Stimulated activated CD8-positive, alpha-beta memory T cell treated with anti-CD3 and anti-CD28 coated beads, Interleukin-15, amount 100 ng/mL, for 24 hours (primary cell): ENCODE results near the gene BARHL2.

Experiments
- DNase-seq: peaks from one replicate; pipeline ENCODE4 v3.0.0-alpha.2; 2020; ENCODE audit warnings: low read depth

BARHL2 gene

DNA sequence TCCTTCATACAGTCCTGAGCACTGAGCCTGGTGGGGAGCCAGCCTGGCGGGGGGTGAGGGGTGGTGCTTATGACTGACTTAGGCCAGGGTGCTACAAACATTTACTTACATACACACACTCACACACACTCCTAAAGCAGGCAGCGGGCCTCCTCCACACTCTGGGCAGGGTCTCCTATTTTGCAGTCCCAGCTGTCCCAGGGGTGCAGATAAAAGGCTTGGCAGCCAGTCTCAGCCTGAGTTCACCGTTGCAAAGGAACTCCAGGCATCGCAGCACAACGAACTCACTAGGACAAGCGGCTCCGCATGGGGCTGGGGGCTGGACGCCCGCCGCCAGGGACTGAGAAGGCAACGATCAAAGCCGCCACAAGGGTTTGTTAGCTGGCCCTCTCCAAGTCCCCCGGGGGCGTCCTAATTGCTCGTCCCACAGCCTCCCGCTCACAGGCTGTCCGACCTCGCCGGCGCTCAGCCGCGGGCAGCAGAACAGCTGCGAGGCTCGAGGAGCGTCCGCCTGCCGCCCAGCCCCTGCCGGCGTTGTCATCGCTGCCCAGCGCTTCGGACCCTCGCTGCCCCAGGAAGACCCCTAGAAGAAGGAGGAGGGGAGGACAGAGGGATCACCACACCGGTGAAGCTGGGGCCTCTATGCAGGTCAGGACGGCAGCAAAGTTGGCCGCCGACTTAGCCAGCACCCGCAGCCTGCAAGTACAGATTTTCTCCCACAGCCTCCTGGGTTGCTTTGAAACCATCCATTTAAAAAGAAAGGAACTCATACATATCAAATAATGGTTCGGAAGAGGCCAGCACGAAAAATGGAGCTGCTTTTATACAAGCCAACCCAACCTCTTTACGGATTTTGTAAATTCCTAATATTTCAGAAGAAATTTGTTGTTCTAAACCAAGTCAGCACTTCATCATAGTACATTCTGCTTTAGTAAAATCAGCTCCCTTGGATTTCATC lies 6.2 kb downstream of the BARHL2 start:
- no peak for DNase-seq

DNA sequence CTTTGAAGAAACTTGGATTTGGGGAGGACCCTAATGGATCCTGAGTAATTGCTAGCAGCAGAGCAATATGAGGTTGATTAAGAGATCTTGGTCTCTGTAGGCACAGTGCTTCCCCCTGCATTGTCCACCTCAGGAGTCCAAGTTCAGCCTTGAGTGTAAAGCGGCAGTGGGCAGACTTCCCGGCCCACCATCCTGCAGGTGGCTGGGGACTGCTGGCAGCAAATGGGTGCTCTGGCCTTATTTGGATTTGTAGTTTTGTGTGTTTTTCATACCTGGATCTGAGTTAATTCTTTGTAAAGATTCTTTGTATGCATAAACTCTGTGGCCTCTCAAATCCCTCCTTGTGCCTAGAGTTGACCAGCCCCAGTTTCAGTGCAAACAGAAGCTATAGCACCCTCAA lies 7.6 kb downstream of the BARHL2 start:
- DNase-seq = no peak

DNA sequence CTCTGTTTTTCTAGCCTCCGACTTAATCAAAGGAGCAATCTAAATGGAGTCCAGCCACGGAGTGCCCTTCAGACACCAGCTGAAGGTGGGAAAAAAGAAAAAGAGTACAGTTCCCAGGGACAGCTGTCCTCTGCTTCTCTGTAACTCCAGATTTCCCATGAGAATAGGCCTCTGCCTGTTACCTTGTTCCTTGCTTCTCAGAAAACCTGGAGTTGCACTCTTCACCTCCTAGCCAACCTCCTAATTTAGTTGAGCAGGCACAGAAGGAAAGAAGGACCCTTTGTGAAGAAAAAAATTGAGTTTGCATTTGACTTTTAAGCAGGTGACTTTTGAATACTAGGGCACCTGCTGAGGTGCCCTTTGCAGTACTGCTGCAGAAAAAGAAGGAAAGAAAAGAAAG lies 8.3 kb downstream of the BARHL2 start:
- no peak for DNase-seq

DNA sequence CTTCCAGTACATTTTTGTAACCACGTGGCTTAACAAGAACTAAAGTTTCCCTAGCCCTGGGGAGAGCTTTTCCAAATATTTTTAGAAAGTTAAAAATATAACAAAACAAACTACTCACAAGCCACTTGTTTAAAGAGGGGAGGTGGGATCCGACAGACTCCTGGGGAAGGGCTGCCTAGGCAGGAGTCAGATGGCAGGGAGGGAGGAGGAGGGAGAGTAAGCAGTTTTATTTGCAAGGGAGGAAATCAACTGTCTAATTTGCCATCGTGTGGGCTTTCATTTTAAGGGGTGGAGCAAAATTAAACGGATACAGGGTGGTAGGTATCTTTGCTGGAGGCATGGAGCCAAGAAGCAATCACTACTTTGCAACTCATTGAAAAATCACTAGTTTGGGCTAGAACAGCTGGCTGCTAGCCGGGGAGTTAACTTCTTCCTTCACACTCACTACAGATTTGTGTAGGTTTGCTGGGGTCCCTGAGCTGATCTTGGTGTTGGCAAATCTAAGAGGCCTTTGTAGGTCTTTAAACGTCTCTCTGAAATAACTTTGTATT lies 8.8 kb downstream of the BARHL2 start:
- no peak for DNase-seq

DNA sequence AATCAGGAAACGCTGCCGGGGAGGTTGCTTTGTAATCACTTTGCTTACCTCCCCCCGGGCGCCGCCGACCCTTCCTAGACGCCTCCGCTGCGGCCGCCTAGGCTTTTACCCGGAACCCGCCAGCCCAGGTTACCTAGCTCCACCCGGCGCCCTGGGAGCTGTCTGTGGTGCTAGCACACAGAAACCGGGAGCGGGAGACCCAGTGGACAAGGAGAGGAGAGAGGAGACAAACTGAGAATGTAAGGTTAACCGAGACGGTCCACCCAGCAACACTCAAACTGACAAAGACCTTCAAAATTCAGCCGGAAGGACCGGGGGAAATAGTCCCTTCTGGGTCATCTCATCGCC lies 9.8 kb downstream of the BARHL2 start:
- no peak for DNase-seq

DNA sequence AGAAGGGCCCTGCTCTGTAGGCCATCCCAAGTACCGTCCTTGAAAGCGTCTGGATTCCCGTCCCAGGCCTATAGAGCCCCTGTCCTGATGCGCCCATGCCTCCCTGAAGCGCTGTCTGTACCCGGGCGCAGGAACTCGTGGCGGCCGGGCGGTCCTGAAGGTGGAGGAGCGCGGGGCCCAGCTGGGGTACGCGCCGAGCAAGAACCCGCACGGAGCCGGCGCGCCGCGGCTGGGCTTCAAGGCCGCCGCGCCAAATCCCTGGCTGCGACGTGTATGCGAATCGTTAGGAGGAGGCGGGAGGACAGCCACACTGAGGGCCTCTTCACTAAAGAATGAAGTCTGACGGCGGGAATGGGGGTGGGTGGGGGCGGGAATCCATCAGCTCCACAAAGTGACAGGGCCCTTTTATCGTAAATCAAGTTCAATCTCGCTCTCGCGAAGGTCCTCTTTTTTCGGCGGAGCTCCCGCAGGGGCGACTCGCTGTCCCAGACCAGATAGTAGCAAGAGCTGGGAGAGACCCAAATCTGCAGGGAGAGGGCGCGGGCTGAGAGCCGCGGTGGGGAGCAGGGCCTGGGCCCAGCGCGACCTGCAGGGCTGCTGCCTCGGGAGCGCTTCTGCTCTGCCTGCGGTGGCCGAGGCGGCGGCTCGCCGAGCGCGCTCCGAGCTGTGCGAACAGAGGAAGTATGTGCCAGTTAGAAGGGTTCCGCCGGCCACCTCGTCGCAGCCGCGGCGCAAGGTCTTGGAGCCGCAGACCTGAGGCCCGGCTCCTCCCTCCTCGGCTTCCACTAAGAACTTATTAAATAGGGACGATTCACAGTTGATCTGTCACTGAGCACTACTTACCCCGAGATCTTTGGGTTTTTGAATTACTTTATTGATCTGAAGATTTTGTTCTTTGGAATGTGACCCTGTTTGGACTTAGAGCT lies 10.4 kb downstream of the BARHL2 start:
- no peak for DNase-seq

DNA sequence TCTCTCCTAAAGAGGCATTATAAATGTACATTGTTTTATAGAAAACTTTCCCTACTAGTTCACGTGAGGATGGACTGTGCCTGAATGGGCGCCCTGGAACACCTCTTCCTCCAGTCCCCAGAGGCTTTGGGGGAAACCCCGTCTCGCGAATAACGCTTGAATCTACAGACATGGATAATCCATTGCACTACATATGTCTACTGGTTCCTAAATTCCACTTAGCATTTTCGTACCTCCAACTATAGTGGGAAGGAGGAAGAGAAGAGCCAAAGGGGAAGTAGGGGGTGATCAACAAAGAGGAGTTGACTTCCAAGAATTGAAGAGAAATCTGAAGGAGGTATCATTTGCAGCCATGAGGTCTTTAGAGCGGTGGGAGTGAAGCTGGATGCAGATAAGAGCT lies 11.1 kb downstream of the BARHL2 start:
- DNase-seq = no peak

DNA sequence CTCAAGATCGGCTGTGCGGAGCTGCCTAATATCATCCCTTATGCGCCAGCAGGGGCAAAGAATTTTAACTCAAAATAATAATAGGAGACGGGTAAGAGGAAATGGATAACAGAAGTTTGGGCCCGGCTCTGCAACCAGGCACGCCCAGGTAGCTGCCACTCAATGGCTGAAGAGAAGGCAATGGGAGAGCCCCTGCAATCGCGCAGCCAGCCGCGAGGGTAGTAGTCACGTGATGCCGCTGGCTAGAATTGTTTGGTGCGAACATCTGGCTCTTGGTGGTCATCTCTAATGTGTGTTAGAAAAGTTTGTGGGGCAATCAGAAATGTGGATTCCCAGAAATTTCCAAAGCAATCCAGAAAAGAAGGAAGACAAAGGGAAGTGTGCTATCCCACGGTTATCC lies 12.3 kb downstream of the BARHL2 start:
- DNase-seq = no peak

DNA sequence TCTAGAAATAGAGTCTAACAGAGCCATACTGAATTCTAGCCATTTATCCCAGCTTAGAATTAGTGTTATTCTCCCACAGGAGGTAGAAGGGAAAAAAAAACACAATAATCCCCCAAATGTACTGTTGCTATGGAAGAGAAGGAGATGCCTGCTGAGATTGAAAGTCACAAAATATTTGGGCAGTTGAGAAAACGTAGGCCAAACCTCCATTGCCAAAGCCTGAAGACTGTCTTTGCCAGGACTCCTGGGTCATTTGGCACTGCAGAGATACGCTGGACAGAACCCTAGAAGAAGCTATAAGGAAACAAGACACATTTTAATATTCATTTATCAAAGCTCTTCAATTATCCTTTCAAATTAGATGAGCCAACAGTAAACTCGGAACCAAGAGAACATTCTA lies 22.3 kb downstream of the BARHL2 start:
- no peak for DNase-seq

DNA sequence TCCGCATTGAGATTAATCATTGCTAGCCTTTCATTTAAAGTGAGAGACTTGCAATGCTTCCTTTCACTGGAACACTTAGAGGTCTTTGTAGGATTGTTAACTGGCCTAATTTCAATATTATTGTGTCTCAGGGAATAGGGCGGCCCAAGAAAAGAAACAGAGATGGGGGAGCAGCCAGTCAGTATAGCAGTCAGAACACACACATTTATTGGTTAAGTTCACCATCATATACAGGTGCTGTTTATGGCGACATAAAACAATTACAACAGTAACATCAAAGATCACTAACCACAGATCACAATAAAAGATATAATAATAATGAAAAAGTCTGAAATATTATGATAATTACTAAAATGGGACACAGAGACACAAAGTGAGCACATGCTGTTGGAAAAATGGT lies 29.4 kb downstream of the BARHL2 start:
- no peak for DNase-seq

DNA sequence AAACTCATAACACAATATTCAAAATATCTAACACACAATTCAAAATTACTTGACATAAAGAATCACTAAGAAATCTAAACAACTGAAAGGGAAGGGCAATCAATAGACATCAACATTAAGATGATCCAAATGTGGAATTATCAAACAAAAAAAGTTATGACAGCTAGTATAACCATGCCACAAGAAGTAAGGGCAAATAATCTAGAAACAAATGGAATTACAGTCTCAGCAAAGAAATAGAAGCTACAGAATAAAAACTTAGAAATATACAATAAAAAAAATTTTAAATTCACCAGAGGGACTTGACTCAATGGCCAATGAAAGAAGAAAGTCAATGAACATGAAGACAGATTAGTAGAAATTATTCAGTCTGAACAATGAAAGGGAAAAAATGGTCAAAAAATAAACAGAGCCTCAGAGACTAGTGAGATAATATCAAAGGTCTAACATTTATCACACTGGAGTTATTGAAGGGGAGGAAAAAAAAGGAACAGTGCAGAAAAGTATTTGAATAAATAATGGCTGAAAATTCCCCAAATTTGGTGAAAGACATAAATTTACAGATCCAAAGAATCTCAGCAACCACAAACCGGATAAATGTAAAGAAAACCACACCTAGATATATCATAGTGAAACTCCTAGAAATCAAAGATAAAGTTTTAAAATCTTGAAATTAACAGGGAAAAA lies 41.8 kb downstream of the BARHL2 start:
- no peak for DNase-seq

DNA sequence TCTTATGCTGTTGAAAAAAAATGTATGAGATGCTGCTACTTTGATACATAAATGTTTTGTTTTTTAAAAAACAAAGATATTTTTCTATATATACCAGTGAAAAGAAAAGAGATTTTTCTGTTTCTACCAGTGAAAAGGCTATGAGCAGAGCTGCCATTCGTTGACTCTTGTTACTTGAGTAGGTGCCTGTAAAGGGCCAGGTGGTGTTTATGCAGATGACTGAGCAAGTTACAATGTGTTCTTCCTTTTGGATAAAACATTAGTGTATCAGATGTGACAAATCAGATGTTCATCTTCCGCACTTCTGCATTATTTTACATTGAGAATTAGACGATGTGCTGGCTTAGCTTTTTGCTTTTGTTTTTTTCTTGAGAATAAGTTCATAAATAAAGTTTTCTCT lies 45.4 kb downstream of the BARHL2 start:
- DNase-seq = no peak

DNA sequence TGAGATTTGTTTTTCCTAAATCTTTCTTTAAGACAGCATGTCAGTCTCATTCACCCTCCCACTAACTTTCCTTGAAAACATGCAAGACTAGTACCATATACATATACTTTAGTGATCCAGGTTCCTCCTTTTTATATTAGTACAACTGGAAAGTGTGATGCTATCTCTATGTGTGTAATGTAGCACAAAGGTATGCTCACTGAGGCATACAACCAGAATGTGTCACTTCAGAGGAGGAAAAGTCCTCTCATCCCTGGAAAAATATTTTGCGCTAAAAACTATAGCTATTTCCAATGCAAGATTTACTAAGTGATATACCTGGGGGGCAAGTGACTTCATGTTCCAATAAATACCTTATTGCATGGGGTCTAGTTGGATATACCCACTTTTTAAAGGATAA lies 45.9 kb downstream of the BARHL2 start:
- DNase-seq = no peak
